ENCODE data around the gene RFPL3.
"Not testable (repeated sequence)": the region's sequence is repeated elsewhere in the genome, so short reads cannot be mapped to it uniquely, and the experiment has no call there.

The RFPL3 gene

DNA sequence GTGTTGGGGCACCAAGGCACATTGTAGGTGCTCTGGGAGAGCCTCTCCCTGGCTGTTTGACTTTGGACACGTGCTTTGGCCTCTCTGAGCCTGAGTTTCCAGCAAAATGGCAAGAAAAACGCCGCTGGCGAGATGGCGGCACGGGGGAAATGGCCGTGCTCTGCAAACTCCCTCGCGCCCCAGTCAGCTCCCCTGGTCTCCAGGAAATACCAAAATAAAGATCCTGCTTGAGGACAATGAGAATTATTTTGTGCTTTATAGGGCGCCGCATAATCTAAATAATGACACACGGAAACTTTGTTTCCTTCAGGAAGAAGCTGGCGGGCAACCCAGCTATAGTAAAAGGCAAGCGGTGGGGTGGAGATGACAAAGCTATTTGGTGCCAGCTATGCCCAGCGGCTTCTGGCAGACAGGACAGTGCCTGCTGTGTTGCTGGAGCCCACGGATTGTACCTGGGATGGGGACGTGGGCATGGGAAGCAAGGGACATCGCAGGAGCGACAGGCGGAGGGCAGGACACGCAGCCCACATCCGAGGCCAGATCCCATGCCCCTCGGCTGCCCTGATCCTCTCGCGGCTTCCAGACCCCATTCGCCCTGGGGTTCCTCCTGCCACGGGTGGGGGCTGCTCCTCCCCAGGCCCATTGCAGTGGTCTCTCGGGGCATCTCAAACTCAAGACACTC, 26.3 kb upstream of the RFPL3 start:
- DNase-seq (ENCODE audit: low read depth): no peak

DNA sequence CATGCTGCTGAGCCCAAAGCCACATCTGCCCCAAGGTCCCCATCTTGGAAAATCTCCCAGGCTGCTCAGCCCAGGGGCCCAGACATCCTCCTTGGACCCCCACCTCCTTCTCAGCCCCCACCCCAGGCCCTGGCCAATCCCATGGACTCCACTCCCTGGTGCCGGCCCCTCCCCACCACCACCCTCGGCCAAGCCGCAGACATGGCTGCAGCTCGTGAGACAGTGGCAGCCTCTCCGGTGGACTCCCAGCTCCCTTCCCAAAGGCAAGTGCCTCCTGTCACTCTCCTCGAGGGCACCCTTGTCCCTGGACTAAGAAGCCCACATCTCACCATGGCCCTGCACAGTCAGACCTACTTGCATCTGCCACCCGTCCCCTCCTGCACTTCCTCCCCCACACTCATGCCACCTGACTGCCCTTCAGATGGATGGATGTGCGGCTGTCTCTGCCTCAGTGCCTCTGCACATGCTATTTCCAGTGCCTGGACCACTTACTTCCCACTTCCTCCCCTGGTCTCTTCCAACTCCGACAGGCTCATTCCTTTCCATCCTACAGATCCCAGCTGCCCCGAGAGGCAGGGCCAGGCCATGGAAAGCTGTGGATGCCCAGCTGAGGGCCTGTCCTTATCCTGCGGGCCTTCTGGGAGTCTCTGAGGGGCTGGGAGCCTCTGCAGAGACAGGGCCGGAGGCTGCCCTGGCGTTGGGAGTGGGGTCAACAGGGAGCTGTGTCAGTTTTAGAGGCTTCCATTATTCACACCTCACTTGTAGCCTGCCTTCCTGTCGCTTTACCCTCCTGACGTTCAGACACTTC, 25.5 kb upstream of the RFPL3 start:
- DNase-seq (ENCODE audit: low read depth): no peak

GRCh38 chr22:32333141-32333768, 24.4 kb upstream of the RFPL3 start:
- no peak for DNase-seq (ENCODE audit: low read depth)

GRCh38 chr22:32333769-32334659, 23.7 kb upstream of the RFPL3 start:
- no peak for DNase-seq (ENCODE audit: low read depth)

- no peak for DNase-seq (ENCODE audit: low read depth)
Measured at GRCh38 chr22:32334660-32335365, 22.9 kb upstream of the RFPL3 start.

- DNase-seq (ENCODE audit: low read depth): no peak
Measured at GRCh38 chr22:32335471-32335870, 22.2 kb upstream of the RFPL3 start.

- DNase-seq (ENCODE audit: low read depth): no peak
Measured at GRCh38 chr22:32336121-32336603, 21.5 kb upstream of the RFPL3 start.

DNA sequence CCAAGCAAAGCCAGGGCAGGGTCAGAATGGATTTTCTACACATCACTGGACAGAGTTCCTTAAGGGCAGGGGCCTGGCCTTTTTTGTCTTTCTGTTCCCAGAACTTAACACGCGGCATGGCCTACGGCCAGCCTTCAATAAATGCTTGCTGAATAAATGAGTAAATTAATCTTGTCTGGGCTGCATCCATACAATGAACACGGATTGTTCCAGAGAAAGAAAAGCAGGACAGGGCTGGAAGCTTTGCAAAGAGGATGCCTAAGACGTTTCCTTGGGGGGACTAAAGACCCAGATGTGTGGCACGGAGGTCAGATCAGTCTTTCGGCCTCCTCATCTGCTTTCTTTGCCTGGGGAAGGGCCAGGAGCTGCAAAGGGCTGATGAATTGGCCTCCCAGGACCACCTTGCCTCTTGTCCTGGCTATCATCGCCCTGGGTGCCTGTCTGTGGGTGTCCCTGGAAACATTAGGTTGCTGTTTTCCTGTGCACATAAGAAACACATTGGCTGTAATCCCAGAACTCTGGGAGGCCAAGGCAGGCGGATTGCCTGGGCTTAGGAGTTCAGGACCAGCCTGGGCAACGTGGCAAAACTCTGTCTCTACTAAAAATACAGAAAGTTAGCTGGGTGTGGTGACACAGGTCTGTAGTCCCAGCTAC, 20.8 kb upstream of the RFPL3 start:
- no peak for DNase-seq (ENCODE audit: low read depth)

- DNase-seq (ENCODE audit: low read depth): not testable (repeated sequence)
Measured at GRCh38 chr22:32337425-32337824, 20.2 kb upstream of the RFPL3 start.

DNA sequence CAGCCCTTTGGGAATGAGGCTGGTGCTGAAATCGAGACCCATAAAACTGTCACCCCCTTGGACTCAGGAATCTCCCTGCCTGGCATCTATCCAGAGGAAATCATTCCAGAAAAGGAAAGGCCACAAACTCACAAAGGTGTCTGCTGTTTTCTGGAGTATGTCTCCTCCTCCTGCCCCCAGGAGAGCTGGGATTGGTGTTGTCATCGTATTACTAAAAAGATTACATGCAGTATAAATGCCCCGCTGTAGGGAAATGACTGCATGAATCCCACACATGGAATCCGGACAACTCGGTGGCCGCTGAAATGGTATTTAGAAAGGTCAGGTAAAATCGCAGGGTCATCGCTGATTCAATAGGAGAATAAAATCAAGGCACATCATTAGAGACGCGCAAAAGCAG, 18.9 kb upstream of the RFPL3 start:
- DNase-seq (ENCODE audit: low read depth): no peak

- DNase-seq (ENCODE audit: low read depth): no peak
Measured at GRCh38 chr22:32339190-32340012, 18.3 kb upstream of the RFPL3 start.

GRCh38 chr22:32340411-32340810, 17.3 kb upstream of the RFPL3 start:
- no peak for DNase-seq (ENCODE audit: low read depth)

GRCh38 chr22:32341122-32341740, 16.4 kb upstream of the RFPL3 start:
- no peak for DNase-seq (ENCODE audit: low read depth)

DNA sequence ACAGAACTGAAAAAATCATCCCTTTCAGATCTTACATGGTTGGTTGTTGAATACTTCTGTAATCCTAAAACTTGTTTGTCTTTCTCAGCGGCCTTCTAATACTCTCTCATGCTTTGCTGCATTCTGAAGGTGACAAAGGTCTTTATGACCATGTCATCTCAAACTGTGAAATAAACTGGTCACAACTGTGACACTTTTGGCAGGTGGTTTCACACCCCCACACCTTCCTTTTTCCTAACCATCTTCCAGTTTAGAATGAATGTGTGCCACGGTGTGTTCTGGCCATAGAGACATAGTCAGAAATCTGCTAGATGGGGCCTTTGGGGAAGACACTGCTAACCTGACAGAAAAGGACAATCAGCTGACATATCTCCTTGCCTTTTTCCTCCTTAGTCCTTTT, 14.7 kb upstream of the RFPL3 start:
- no peak for DNase-seq (ENCODE audit: low read depth)

DNA sequence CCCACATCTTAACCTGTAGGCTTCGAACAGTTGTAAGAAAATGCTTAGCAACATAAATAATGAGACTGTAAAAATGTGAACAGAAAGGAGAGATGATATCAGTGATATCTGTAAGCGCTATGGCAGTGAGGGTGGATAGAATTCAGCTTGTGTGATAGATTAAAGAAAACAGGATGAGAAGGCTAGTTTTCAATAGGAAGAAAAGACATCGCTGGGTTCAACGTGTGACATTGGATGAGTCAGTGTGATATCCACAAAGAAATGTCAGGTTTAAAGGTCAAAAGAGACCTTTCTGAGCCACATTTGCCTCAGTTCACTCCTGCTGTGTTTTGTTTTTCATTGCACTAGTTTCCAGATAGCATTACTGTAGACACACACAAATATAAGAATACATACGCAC, 13.7 kb upstream of the RFPL3 start:
- no peak for DNase-seq (ENCODE audit: low read depth)

DNA sequence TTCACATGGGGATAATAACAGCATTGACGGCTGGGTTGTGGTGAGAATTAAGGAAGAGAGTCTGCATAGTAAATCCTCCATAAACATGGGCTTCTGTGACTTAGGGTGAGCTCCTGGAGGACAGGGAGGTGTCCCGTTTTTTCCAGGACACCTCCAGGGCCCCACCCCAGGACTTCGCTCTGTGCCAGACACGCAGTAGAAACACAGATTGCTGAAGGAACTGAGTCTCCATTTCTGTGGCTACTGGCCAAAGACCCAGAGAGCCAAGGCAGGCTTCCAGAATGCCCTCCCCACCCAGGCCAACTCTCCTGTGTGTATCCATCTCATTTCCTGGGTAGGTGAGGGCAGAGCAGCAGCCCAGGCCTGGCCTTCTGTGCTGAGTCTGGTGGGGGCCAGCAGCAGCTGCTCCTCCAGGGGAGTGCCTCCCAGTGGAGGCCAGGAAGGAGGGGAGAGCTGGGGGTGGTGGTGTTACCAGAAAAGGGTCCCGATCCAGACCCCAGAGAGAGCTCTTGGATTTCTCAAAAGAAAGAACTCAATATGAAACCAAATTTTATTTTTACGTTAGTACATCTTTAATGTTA, 9.5 kb upstream of the RFPL3 start:
- DNase-seq (ENCODE audit: low read depth): no peak

GRCh38 chr22:32351875-32352274, 5.8 kb upstream of the RFPL3 start:
- not testable (repeated sequence) for DNase-seq (ENCODE audit: low read depth)

DNA sequence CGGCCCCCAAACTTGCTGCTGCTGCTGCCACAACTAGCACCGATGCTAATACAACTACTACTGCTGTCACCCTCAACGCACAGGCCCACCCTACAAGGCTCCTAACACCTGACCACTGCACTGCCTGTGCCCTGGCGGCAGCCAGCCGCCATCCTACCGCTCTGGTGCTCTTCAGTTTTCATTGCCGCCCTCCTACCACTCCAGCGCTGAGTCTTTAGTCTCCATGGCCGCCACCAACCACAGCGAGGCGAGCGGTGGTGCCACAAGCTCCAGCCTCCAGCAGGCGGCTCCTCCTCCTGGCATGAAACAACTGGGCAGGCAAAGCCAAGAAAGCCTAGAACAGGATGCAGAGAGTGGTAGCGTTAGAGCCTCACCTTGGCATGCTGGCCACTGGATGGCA, 5.0 kb upstream of the RFPL3 start:
- no peak for DNase-seq (ENCODE audit: low read depth)

DNA sequence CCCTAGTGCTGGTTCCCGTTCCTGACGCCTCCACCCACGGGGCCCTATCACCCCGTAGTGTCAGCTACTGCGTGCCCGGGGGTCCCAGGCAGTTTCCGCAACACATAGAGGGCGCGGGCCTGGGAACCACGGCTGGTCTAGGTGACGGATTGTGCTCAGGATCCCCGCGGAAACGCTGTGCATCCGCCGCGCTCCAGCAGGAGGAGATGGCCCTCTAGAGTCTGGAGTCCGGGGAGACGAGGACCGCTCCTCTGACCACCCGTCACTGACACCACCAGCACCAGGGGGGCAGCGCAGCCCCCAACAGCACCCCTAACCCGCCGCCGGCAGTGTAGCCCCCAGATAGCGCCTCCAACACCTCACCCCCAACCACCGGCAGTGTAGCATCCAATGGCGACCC, 4.4 kb upstream of the RFPL3 start:
- DNase-seq (ENCODE audit: low read depth): no peak
